Measurements from ENCODE around the gene PLEKHA7.

Gene PLEKHA7

DNA sequence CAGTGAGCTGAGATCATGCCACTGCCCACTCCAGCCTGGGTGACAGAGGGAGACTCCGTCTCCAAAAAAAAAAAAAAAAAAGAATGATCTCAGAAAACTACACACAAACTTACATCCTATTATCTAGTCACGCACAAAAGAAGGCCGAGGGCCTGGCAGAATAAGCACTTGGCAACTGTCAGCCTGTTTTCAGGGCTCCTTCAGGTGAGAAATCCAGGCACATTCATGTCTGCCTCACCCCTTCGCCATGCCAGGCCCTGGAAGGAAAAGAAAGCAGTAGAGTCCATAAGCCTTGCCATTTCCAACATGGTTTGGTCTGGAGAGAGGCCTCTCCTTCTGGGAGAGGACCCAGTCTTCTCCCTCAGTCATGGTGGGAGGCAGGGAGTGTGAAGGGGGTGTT lies 244.8 kb downstream of the PLEKHA7 start:
- ATAC-seq = no peak
- TF ChIP-seq ZC3H10 (CRISPR knock-in tag; IDR thresholded peaks at IDR 0.05) (no peak), CSRNP3 (CRISPR knock-in tag; IDR thresholded peaks at IDR 0.05) (no peak), ISL1 (CRISPR knock-in tag; IDR thresholded peaks at IDR 0.05) (no peak), PPARA (CRISPR knock-in tag; IDR thresholded peaks at IDR 0.05; ENCODE audit: borderline replicate concordance) (no peak), PATZ1 (CRISPR knock-in tag; IDR thresholded peaks at IDR 0.05; ENCODE audit: borderline replicate concordance) (no peak)
- TF ChIP-seq, protein P1, sequence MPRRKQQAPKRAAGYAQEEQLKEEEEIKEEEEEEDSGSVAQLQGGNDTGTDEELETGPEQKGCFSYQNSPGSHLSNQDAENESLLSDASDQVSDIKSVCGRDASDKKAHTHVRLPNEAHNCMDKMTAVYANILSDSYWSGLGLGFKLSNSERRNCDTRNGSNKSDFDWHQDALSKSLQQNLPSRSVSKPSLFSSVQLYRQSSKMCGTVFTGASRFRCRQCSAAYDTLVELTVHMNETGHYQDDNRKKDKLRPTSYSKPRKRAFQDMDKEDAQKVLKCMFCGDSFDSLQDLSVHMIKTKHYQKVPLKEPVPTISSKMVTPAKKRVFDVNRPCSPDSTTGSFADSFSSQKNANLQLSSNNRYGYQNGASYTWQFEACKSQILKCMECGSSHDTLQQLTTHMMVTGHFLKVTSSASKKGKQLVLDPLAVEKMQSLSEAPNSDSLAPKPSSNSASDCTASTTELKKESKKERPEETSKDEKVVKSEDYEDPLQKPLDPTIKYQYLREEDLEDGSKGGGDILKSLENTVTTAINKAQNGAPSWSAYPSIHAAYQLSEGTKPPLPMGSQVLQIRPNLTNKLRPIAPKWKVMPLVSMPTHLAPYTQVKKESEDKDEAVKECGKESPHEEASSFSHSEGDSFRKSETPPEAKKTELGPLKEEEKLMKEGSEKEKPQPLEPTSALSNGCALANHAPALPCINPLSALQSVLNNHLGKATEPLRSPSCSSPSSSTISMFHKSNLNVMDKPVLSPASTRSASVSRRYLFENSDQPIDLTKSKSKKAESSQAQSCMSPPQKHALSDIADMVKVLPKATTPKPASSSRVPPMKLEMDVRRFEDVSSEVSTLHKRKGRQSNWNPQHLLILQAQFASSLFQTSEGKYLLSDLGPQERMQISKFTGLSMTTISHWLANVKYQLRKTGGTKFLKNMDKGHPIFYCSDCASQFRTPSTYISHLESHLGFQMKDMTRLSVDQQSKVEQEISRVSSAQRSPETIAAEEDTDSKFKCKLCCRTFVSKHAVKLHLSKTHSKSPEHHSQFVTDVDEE (CRISPR knock-in tag; IDR thresholded peaks at IDR 0.05) = no peak

DNA sequence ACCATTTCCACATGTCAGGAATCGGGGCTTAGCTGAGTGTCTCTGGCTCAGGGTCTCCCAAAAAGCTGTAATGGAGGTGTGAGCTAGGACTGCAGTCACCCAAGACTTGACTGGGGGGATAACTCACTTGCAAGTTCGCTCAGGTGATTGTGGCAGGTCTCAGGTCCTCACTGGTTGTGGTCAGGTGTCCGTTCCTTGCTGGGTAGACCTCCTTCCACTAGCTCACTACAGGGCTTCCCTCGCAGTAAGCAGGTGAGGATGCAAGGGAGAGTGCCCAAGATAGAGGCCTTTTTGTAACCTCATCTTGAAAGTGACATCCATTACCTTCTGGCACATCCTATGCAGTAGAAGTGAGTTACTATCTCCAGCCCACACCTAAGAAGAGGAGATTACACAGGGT lies 246.3 kb downstream of the PLEKHA7 start:
- ATAC-seq = no peak

More for the DNA sequence above, 246.3 kb downstream of the PLEKHA7 start:
- TF ChIP-seq ESRRG (CRISPR knock-in tag; IDR thresholded peaks at IDR 0.05) (no peak), ZNF8 (CRISPR knock-in tag; IDR thresholded peaks at IDR 0.05) (no peak), TCF4 (CRISPR knock-in tag; IDR thresholded peaks at IDR 0.05; ENCODE audit: borderline replicate concordance) (no peak), PATZ1 (CRISPR knock-in tag; IDR thresholded peaks at IDR 0.05; ENCODE audit: borderline replicate concordance) (no peak), OSR1 (CRISPR knock-in tag; IDR thresholded peaks at IDR 0.05) (no peak), BACH2 (CRISPR knock-in tag; IDR thresholded peaks at IDR 0.05; ENCODE audit: borderline replicate concordance) (no peak), TOX (CRISPR knock-in tag; IDR thresholded peaks at IDR 0.05; ENCODE audit: borderline replicate concordance) (no peak), ZNF70 (CRISPR knock-in tag; IDR thresholded peaks at IDR 0.05) (no peak), ZFP3 (CRISPR knock-in tag; IDR thresholded peaks at IDR 0.05) (no peak), ZFP30 (CRISPR knock-in tag; IDR thresholded peaks at IDR 0.05) (no peak), CSRNP3 (CRISPR knock-in tag; IDR thresholded peaks at IDR 0.05) (no peak), CREB5 (CRISPR knock-in tag; IDR thresholded peaks at IDR 0.05; ENCODE audit: low read depth) (no peak), ZNF565 (CRISPR knock-in tag; conservative IDR thresholded peaks at IDR 0.05; ENCODE audit: low read depth) (no peak), RARB (CRISPR knock-in tag; IDR thresholded peaks at IDR 0.05) (no peak), SNAI2 (CRISPR knock-in tag; IDR thresholded peaks at IDR 0.05) (no peak)
- TF ChIP-seq, protein P2, sequence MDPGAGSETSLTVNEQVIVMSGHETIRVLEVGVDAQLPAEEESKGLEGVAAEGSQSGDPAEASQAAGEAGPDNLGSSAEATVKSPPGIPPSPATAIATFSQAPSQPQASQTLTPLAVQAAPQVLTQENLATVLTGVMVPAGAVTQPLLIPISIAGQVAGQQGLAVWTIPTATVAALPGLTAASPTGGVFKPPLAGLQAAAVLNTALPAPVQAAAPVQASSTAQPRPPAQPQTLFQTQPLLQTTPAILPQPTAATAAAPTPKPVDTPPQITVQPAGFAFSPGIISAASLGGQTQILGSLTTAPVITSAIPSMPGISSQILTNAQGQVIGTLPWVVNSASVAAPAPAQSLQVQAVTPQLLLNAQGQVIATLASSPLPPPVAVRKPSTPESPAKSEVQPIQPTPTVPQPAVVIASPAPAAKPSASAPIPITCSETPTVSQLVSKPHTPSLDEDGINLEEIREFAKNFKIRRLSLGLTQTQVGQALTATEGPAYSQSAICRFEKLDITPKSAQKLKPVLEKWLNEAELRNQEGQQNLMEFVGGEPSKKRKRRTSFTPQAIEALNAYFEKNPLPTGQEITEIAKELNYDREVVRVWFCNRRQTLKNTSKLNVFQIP (CRISPR knock-in tag; IDR thresholded peaks at IDR 0.05; ENCODE audit: borderline replicate concordance, low read depth) = no peak
- TF ChIP-seq, protein P1 (CRISPR knock-in tag; IDR thresholded peaks at IDR 0.05) = no peak

All from SK-N-SH treated with all-trans-retinoic acid at 6 μM for 48 hours (cell line).